Inflammatory macrophage treated with lipopolysaccharide for 1 hour (primary cell): Measurements from ENCODE around the gene HNRNPAB.
"Not testable (repeated sequence)": the region's sequence is repeated elsewhere in the genome, so short reads cannot be mapped to it uniquely, and the experiment has no call there.

Source experiments
- DNase-seq, 2 donors: peaks; one replicate each; pipeline ENCODE4 v3.0.0-alpha.2; 2020 to 2022

The HNRNPAB gene

GRCh38 chr5:178213003-178213461, 8.7 kb downstream of the HNRNPAB start:
- DNase-seq = no peak

GRCh38 chr5:178213748-178214151, 9.4 kb downstream of the HNRNPAB start:
- no peak for DNase-seq

GRCh38 chr5:178214160-178214803, 9.9 kb downstream of the HNRNPAB start:
- DNase-seq = no peak

- no peak for DNase-seq
These were observed 11.1 kb downstream of the HNRNPAB start for GRCh38 chr5:178215280-178216002.

GRCh38 chr5:178216088-178216534, 11.8 kb downstream of the HNRNPAB start:
- DNase-seq = no peak

- no peak for DNase-seq
These were observed 12.4 kb downstream of the HNRNPAB start for GRCh38 chr5:178216779-178217178.

GRCh38 chr5:178218237-178218776, 14.0 kb downstream of the HNRNPAB start:
- DNase-seq = no peak

- no peak for DNase-seq
These were observed 14.5 kb downstream of the HNRNPAB start for GRCh38 chr5:178218827-178219226.

GRCh38 chr5:178221282-178221681, 16.9 kb downstream of the HNRNPAB start:
- peak; percentile 39 to 58 for DNase-seq

- DNase-seq = no peak
These were observed 17.5 kb downstream of the HNRNPAB start for GRCh38 chr5:178221853-178222252.

GRCh38 chr5:178222292-178222691, 18.0 kb downstream of the HNRNPAB start:
- DNase-seq = no peak

GRCh38 chr5:178223196-178223773, 19.0 kb downstream of the HNRNPAB start:
- no peak for DNase-seq

- DNase-seq = no peak
These were observed 19.5 kb downstream of the HNRNPAB start for GRCh38 chr5:178223828-178224335.

GRCh38 chr5:178224403-178224802, 20.1 kb downstream of the HNRNPAB start:
- DNase-seq = no peak

GRCh38 chr5:178225174-178225573, 20.8 kb downstream of the HNRNPAB start:
- no peak for DNase-seq

GRCh38 chr5:178227138-178227659, 22.9 kb downstream of the HNRNPAB start:
- no peak for DNase-seq

GRCh38 chr5:178227929-178228328, 23.6 kb downstream of the HNRNPAB start:
- no peak for DNase-seq

- DNase-seq = no peak
These were observed 24.3 kb downstream of the HNRNPAB start for GRCh38 chr5:178228609-178229008.

- not testable (repeated sequence) for DNase-seq
These were observed 24.8 kb downstream of the HNRNPAB start for GRCh38 chr5:178229111-178229510.

- DNase-seq = no peak
These were observed 25.5 kb downstream of the HNRNPAB start for GRCh38 chr5:178229861-178230260.

- no peak for DNase-seq
These were observed 26.7 kb downstream of the HNRNPAB start for GRCh38 chr5:178230879-178231538.

- no peak for DNase-seq
These were observed 27.3 kb downstream of the HNRNPAB start for GRCh38 chr5:178231539-178232123.
